Globus pallidus (tissue), 1 donor: ENCODE data around the gene SLC12A1.

Source experiments
- DNase-seq: peaks from one replicate; pipeline ENCODE4 v3.0.0-alpha.2; 2015; ENCODE audit warnings: low spot score

Gene SLC12A1

DNA sequence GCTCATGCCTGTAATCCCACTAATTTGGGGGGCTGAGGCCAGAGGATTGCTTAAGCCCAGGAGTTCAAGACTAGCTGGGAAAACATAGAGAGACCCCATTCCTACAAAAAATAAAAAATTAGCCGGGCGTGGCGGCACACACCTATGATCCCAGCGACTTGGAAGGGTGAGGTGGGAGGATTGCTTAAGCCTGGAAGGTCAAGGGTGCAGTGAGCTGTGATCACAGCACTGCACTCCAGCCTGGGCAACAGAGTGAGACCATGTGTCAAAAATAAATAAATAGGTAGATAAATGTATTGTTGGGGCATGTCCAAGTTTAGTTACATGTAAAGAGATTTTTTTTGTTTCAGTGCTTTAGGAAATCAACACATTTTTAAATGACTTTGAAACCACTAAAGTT lies 36.4 kb downstream of the SLC12A1 start:
- DNase-seq = no peak

- no peak for DNase-seq
Measured at GRCh38 chr15:48244921-48245320, 38.8 kb downstream of the SLC12A1 start.

DNA sequence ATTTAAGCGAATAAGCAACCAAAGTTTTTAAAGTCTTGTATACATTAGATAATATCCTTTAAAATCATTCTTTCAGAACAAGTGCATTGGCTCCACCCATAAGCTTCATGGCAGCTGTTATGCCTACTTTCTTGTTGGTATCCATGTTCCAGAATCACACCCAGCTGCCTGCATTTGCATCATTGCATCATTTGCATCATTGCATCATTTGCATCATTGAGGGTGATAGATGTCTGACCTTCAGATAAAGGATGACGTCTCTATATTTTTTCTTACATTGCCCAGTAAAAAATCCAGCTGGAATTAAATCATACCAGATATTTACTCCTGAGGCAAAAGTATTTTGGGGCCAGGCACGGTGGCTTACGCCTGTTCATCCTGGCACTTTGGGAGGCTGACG lies 42.3 kb downstream of the SLC12A1 start:
- DNase-seq = no peak

GRCh38 chr15:48250640-48251076 lies 44.6 kb downstream of the SLC12A1 start:
- peak; percentile 20 for DNase-seq

DNA sequence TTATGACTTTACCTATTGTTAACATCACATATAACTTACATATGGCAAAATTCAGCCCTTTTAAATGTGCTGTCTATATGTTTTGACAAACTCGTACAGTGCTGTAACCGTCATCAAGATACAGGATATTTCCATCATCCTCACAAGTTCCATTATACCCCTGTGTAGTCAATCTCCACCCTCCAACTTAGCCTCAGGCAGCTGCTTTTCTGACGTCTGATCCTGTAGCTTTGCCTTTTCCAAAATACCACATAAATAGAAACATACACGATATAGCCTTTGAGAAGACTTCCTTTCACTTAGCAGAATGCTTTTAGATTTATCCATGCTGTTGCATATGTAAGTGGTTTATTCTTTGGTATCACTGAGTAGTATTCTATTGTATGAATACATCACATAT lies 47.1 kb downstream of the SLC12A1 start:
- no peak for DNase-seq

DNA sequence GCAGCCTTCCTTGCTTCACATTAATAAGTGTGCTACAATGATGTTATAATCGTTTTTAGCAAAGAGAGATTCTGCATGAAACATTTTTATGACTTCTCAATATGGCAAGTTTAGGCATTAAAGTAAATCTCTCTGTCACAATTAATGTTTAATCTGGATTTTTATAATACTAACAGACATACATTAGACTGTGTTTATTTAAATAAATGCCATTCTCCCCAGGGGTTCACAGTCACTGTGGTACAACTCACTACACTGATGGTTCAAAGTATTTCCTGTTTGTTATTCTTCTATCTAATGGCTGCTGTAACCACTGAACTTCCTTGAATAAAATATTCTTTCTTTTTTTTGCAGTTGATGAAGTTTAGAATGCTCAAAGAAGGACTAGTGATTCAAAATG lies 59.0 kb downstream of the SLC12A1 start:
- no peak for DNase-seq

DNA sequence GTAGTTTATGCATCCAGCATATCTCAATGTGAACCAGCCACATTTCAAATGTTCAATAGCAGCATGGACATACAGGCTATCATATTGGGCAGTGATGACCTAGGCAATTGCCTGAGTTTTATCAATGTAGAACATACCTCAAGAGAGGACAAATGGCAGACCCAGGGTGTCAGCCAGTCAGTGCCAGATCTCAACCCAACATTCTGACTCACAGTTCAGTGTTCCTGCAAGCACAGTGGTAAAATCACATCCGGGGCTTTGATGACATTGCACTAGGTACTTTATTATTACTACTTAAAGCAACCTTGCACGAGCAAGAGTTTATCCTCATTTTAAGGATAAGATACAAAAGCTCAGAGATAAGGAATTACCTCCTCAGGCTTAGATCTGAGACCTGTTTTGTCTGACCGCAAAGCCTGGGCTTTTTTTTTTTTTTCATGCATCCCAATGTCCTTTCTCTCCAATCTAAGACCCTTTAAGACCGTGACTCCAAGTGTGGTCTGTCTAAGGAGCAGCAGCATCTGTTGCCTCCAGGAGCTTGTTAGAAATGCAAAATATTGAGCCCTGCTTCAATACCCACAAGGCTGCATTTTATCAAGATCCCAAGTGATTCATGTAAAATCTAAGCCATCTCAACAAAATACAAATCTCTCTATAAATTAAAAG lies 60.1 kb downstream of the SLC12A1 start:
- no peak for DNase-seq

- no peak for DNase-seq
Measured at GRCh38 chr15:48267766-48268165, 61.7 kb downstream of the SLC12A1 start.

DNA sequence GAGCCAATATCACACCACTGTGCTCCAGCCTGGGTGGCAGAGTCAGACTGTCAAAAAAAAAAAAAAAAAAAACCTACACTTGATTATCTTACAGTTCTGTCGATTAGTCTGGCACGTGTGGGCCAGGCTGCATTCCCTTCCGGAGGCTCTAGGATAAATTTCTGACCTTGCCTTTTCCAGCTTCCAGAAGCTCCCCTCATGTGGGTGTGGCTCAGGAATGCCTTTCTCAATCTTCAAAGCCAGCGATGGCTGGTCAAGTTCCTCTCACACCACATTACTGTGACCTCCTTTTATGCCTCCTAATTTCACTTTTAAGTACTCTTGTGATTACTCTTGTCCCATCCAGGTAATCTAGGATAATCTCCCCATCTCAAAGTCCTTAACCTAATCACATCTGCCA lies 66.9 kb downstream of the SLC12A1 start:
- no peak for DNase-seq

GRCh38 chr15:48278666-48279065 lies 72.6 kb downstream of the SLC12A1 start:
- DNase-seq = no peak

DNA sequence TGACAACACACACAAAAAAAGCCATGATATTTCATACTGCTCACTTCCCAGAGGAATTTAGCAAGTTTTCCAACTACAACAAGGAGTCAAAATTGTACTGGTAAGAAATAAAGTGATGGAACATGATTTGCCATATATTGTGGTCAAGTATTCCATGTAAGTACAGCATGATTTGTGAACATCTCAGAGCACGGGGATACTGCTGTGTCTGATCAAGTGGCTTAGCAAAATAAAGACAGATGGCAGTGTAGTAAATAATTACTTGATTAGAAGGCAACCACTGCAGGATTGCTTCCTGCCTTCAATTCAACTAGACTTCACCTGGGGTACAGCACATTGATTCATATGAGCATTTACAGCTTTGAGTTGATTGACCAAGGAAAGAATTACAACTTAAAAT lies 73.5 kb downstream of the SLC12A1 start:
- no peak for DNase-seq

GRCh38 chr15:48281674-48282073 lies 75.6 kb downstream of the SLC12A1 start:
- DNase-seq = no peak

- DNase-seq = peak; percentile 4
Measured at GRCh38 chr15:48282216-48282615, 76.1 kb downstream of the SLC12A1 start.

DNA sequence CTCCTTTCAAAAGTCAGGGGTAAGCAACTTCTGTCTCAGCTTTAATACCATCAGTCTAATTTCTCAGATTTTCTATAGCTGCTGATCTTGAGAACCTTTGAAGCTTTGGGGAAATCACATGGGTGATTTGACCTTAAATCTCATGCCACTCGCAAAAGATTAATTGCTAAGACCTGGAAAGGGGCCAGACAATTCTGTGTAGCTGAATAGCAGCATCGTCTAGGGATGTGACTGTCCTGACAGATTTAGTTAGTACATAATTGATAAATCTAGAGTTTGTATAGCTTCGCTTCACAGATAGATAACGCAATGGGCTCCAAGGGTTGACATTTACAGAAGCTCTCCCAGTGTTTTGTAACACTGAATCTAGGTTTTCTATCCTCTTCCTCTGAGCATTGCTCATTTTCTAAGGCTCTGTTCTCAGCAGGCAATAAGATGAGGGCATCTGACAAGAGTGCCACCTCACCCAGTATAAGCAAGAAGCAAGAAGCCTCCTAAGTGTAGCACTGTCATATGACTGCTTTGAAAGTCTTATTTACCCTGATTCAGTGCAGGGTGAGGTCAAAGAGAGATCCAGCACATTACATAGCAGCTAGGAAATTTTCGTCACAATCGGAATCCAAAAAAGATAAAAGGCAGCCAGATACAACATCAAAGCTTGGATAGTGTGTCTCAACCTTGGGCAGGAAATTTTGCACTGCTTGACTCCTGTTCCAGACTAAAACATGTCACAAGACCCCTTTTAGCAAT lies 77.5 kb downstream of the SLC12A1 start:
- DNase-seq = no peak

DNA sequence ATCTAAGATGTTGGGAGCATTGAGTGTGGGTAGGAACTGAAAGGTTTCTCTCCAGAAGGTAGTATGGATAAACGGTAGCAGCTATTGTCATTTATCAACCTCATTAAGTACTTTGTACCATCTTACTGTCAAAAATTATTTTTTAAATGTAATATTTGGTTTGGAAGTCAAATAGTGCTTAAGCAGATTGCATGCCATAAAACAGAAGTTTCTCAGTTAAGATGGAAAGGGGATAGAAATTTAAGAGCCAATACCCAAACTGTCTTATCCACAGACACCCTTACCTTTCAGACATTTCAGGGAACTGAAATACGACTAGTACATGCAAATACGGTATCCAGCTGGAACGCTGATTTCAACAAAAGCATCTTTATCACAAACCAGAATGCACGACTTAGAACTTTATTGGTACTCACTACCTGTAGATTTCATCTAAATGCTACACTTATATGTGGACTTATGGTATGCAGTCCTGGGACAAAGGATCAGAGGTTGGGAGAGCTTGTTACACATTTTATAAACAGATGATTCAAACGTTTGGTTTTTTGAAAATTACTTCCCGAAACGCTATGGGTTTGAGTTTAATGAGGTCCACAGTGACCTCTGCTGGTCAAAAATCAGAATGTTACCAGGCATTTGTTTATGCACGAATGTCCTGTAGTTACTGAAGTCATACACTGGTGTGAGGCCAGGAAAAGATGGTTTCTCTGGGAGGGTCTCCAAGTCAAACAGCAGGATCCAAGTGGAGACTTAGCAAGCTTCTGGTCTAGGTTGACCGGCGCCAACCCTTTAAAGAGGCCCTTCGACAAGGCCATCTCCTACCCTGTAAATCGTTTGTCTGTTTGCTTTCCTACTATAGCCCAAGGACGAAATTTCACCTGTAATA lies 79.5 kb downstream of the SLC12A1 start:
- DNase-seq = peak; percentile 66

DNA sequence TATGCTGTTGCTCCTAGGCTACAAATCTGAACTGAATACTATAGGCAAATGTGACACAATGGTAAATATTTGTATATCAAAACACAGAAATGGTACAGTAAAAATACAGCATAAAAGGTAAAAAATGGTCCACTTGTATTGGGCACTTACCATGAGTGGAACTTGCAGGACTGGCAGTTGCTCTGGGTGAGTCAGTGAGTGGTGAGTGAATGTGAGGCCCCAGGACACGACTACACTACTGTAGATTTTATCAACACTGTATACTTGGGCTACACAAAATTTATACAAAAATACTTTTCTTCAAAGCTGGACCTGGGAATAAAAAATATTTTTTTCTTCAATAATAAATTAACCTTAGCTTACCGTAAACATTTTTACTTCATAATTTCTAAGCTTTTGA lies 83.5 kb downstream of the SLC12A1 start:
- DNase-seq = no peak

DNA sequence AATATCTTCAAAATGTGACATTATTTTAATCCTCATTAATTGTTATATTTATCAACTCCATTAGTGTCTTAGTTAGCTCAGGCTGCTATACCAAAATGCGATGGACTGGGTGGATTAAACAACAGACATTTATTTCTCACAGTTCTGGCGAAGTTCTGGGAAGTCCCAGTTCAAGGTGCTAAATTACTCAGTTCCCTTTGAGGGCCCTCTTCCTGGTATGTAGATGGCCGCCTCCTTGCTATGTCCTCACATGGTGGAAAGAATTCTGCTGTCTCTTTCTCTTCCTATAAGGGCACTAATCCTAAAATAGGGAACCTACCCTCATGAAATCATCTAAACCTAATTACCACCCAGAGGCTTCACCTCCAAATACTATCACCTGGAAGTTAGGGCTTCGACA lies 86.4 kb downstream of the SLC12A1 start:
- no peak for DNase-seq

DNA sequence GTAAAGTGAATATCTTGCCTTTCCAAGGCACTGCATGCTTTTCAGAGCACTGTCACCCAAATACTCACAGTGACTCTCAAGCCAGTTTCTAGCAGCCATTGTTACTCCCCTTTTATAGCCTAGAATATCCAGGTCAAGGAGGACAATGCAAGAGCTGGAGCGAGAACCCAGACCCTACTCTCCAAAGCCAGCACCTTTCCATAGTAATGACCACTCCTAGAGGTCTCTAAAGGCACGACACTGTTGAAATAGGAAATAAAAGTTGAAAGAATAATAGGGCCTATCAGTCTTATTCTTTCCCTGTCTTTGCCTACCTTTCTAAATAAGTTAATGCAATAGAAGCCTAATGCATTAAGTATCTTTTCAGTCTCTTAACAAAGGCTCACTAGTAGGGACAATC lies 91.6 kb downstream of the SLC12A1 start:
- DNase-seq = no peak

DNA sequence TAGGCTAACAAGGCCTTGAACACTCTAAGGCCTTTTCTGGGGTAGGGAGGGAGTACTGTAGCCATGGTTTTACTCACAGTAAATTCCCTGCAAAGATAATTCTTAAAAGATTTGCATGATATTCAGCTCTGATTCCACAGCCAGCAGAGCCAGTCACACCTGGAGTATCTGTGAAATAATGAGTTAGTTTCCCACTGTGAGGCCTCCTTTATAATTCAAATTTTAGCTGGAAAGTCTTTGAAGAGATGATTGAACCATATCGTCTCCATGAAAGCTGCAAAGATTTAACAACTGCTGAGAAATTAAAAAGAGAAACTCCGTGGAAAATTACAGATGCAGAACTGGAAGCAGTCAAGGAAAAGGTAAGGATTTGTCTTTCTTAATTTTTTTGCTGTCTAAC lies 92.8 kb downstream of the SLC12A1 start:
- no peak for DNase-seq

- DNase-seq = no peak
Measured at GRCh38 chr15:48300038-48300437, 93.9 kb downstream of the SLC12A1 start.

GRCh38 chr15:48304398-48304797 lies 98.3 kb downstream of the SLC12A1 start:
- DNase-seq = no peak

DNA sequence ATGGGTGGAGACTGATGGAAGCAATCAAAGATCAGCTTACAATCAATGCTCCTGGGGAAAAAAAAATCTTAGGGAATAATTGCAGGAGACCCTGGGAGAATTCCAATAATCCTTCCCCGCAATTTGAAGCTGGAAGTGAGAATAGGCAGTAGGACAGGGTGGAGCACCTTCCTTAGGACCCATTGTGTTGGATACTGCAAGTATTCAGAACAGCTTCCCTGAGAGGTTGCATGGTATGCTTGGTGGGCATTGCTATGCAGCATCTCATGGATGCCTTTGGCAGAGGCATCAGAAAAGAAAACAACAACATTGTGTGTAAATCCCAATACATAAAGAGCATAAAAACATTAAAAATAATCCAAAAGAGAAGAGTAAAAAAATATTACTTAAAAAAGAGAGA lies 100.5 kb downstream of the SLC12A1 start:
- DNase-seq = no peak

GRCh38 chr15:48307586-48307985 lies 101.5 kb downstream of the SLC12A1 start:
- no peak for DNase-seq
